ENCODE results near the gene FAM3A.

The FAM3A gene

DNA sequence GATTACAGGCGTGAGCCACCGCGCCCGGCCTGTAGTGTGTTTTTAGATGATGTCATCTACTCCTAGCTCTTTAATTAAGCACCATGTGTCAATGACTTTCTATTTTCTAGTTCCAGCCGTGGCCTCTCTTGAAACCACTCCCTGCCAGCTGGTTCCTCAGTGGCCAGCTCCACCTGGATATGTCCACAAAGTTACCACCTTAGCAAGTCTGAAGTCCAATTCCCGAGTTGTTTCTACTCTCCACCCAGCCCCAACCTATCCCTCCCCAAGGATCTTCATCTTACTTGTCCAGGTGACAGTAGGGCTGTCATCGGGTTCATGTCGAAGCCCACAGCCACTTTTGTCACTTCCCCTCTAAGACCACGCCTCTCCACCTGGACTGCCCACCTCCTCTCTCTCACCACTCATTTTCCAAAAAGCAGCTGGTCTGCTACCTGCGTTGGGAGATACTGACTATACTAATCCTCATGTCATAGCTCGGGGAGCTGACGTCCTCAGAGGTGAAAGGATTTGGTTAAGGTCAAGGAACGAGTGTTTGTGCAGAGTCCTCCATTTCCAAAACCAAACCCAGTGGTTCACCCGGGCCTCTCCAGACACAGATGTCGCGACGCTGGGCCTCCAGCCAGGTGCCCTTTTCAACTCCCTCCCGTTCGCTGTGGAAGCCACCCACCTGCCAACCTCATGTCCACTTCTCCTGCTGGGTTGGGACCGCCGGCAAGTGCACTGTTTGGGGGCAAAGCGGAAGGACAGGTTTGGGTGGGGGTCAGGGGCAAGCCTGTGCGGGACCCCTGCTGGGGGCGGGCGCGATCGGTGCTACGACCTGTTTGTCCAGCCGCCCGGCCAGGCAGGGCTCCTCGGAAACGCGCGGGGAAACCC lies 704 bp downstream of the FAM3A start:
- peak; percentile 48 for DNase-seq
- H3K27me3 ChIP-seq (ENCODE audit: insufficient read depth, low read depth, severe bottlenecking): peaks cover 11% of the 10 kb centered on the region
- H3K9me3 ChIP-seq (ENCODE audit: severe bottlenecking): peaks cover 3% of the 10 kb centered on the region
- peak overlapping the region; percentile 92 for H3K27ac ChIP-seq
- TF ChIP-seq CTCF (IDR thresholded peaks at IDR 0.05; ENCODE audit: low read depth, low read length): no peak
- H3K36me3 ChIP-seq: no peaks in the 10 kb centered on the region; the same call in none of the 2 replicates
- H3K4me3 ChIP-seq (ENCODE audit: low read depth, low read length): peak overlapping the region; percentile 73

GRCh38 chrX:154513716-154514115 lies 2.3 kb downstream of the FAM3A start:
- peaks cover 6% of the 10 kb centered on the region for H3K36me3 ChIP-seq
- H3K27me3 ChIP-seq (ENCODE audit: insufficient read depth, low read depth, severe bottlenecking): peaks cover 14% of the 10 kb centered on the region
- H3K4me3 ChIP-seq (ENCODE audit: low read depth, low read length): no peak overlapping the region
- no peak overlapping the region for H3K27ac ChIP-seq
- H3K9me3 ChIP-seq (ENCODE audit: severe bottlenecking): peaks cover 10% of the 10 kb centered on the region
- TF ChIP-seq CTCF (IDR thresholded peaks at IDR 0.05; ENCODE audit: low read depth, low read length): no peak
- no peak for DNase-seq

DNA sequence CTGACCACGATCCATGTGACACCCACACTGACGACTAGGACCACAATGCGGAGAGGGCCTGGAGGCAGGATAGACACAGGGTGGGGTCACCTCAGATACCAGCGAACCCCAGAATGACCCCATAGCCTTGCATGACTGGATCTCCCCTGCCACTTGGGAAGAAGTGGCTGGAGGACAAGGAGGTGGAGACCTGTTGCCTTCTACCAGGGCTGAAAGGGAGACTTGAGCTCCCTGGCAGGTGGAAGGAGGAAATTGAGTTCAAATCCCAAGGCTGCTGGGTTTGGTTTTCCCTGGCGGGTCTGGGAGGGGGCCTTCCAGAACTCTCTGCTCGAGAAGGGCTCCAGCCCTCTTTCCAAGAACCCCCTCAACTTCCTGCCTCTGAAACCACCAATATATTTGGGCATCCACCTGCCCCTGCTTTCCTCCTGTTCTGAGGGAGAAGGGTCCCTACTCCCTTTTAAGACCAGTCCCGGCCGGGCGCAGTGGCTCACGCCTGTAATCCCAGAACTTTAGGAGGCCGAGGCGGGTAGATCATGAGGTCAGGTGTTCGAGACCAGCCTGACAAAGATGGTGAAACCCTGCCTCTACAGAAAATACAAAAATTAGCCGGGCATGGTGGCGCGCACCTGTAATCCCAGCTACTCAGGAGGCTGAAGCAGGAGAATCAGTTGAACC lies 3.0 kb downstream of the FAM3A start:
- H3K27me3 ChIP-seq (ENCODE audit: insufficient read depth, low read depth, severe bottlenecking): peaks cover 14% of the 10 kb centered on the region
- TF ChIP-seq CTCF (IDR thresholded peaks at IDR 0.05; ENCODE audit: low read depth, low read length): no peak
- peaks cover 10% of the 10 kb centered on the region for H3K9me3 ChIP-seq (ENCODE audit: severe bottlenecking)
- peaks cover 6% of the 10 kb centered on the region for H3K36me3 ChIP-seq
- no peak for DNase-seq
- H3K4me3 ChIP-seq (ENCODE audit: low read depth, low read length): no peak overlapping the region
- H3K27ac ChIP-seq: no peak overlapping the region

DNA sequence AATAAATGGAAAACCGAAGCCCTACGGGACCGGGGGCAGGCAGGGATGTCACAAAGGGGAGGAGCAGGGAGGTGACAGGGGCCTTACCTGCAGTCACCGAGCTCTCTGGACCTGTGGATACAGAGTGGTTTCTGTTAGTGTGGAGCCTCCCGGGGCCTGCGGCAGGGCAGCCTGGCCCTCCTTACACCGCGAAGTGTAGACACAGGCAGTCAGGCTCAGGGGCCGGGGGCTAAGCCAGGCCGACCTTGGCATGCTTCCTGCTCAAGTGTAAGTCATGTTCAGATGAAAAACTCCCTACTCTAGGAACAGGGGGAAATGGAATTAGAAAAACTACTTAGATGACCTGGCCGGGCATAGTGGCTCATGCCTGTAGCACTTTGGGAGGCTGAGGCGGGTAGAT lies 4.3 kb downstream of the FAM3A start:
- H3K4me3 ChIP-seq (ENCODE audit: low read depth, low read length): no peak overlapping the region
- TF ChIP-seq CTCF (IDR thresholded peaks at IDR 0.05; ENCODE audit: low read depth, low read length): no peak
- H3K27me3 ChIP-seq (ENCODE audit: insufficient read depth, low read depth, severe bottlenecking): peaks cover 14% of the 10 kb centered on the region
- H3K9me3 ChIP-seq (ENCODE audit: severe bottlenecking): peaks cover 10% of the 10 kb centered on the region
- H3K27ac ChIP-seq: no peak overlapping the region
- no peak for DNase-seq
- peaks cover 10% of the 10 kb centered on the region for H3K36me3 ChIP-seq

GRCh38 chrX:154509455-154509854 lies 6.6 kb downstream of the FAM3A start:
- Histone ChIP-seq H3K36me3 (peaks cover 17% of the 10 kb centered on the region), H3K27ac (no peak overlapping the region), H3K27me3 (ENCODE audit: insufficient read depth, low read depth, severe bottlenecking) (peaks cover 16% of the 10 kb centered on the region), H3K4me3 (ENCODE audit: low read depth, low read length) (no peak overlapping the region), H3K9me3 (ENCODE audit: severe bottlenecking) (peaks cover 7% of the 10 kb centered on the region)
- TF ChIP-seq CTCF (IDR thresholded peaks at IDR 0.05; ENCODE audit: low read depth, low read length): no peak
- no peak for DNase-seq
